ENCODE measurements around the gene IL1RAP.
"Not testable (repeated sequence)": the region's sequence is repeated elsewhere in the genome, so short reads cannot be mapped to it uniquely, and the experiment has no call there.

The IL1RAP gene

GRCh38 chr3:190513409-190514370 lies at the start of gene IL1RAP:
IL1RAP (plus strand) TSS chr3:190514085; CDS start chr3:190564290, 50,205 bp downstream.
- DNase-seq (ENCODE audit: low spot score): peak; percentile 62

- DNase-seq (ENCODE audit: low spot score): no peak
These were observed 46.0 kb upstream of the IL1RAP start for GRCh38 chr3:190467922-190468321.

- not testable (repeated sequence) for DNase-seq (ENCODE audit: low spot score)
These were observed 40.6 kb upstream of the IL1RAP start for GRCh38 chr3:190473261-190473660.

- DNase-seq (ENCODE audit: low spot score): no peak
These were observed 32.1 kb upstream of the IL1RAP start for GRCh38 chr3:190481779-190482178.

- DNase-seq (ENCODE audit: low spot score): no peak
These were observed 27.9 kb upstream of the IL1RAP start for GRCh38 chr3:190485830-190486532.

- DNase-seq (ENCODE audit: low spot score): no peak
These were observed 27.4 kb upstream of the IL1RAP start for GRCh38 chr3:190486533-190486864.

- no peak for DNase-seq (ENCODE audit: low spot score)
These were observed 26.8 kb upstream of the IL1RAP start for GRCh38 chr3:190486908-190487607.

GRCh38 chr3:190491533-190492054 lies 22.3 kb upstream of the IL1RAP start:
- no peak for DNase-seq (ENCODE audit: low spot score)

- DNase-seq (ENCODE audit: low spot score): no peak
These were observed 21.8 kb upstream of the IL1RAP start for GRCh38 chr3:190492129-190492528.

- DNase-seq (ENCODE audit: low spot score): no peak
These were observed 20.9 kb upstream of the IL1RAP start for GRCh38 chr3:190492966-190493365.

GRCh38 chr3:190494907-190495306 lies 19.0 kb upstream of the IL1RAP start:
- DNase-seq (ENCODE audit: low spot score): no peak

GRCh38 chr3:190495354-190495753 lies 18.5 kb upstream of the IL1RAP start:
- no peak for DNase-seq (ENCODE audit: low spot score)

GRCh38 chr3:190495796-190496195 lies 18.1 kb upstream of the IL1RAP start:
- no peak for DNase-seq (ENCODE audit: low spot score)

GRCh38 chr3:190496859-190497258 lies 17.0 kb upstream of the IL1RAP start:
- DNase-seq (ENCODE audit: low spot score): no peak

- no peak for DNase-seq (ENCODE audit: low spot score)
These were observed 16.1 kb upstream of the IL1RAP start for GRCh38 chr3:190497811-190498210.

- no peak for DNase-seq (ENCODE audit: low spot score)
These were observed 15.6 kb upstream of the IL1RAP start for GRCh38 chr3:190498293-190498692.

GRCh38 chr3:190499122-190499521 lies 14.8 kb upstream of the IL1RAP start:
- DNase-seq (ENCODE audit: low spot score): no peak

GRCh38 chr3:190502946-190503345 lies 10.9 kb upstream of the IL1RAP start:
- no peak for DNase-seq (ENCODE audit: low spot score)

- no peak for DNase-seq (ENCODE audit: low spot score)
These were observed 9.3 kb upstream of the IL1RAP start for GRCh38 chr3:190504354-190505125.

- no peak for DNase-seq (ENCODE audit: low spot score)
These were observed 8.4 kb upstream of the IL1RAP start for GRCh38 chr3:190505381-190506003.

GRCh38 chr3:190506271-190506670 lies 7.6 kb upstream of the IL1RAP start:
- no peak for DNase-seq (ENCODE audit: low spot score)

Measured in hematopoietic multipotent progenitor cell treated with erythropoietin and hydrocortisone succinate and interleukin-3 and kit ligand, for 17 days (in vitro differentiated cells).